HepG2 (cell line): ENCODE measurements around the gene ECE2. TPM values are rescaled to one million over a fixed set of nuclear protein-coding genes. Genes with fewer than 3 reads are reported as not detected.

Source experiments
- ARID4A ChIP-seq: sonication (generic); formaldehyde crosslinking; IDR thresholded peaks from 2 replicates; pipeline ENCODE4 v1.5.0; 2020; ENCODE audit warnings: mild to moderate bottlenecking, missing genetic modification reagents, borderline replicate concordance
- ATAD3A ChIP-seq: sonication (generic); formaldehyde crosslinking; IDR thresholded peaks from 2 replicates; pipeline ENCODE4 v1.4.0; 2020; ENCODE audit warnings: missing genetic modification reagents
- ATRX ChIP-seq: sonication (generic); formaldehyde crosslinking; IDR thresholded peaks from 2 replicates; pipeline ENCODE4 v1.4.0; 2020; ENCODE audit warnings: missing genetic modification reagents, borderline replicate concordance
- BORCS8-MEF2B ChIP-seq: sonication (generic); formaldehyde crosslinking; IDR thresholded peaks from 2 replicates; pipeline ENCODE4 v1.8.0; 2022; ENCODE audit warnings: mild to moderate bottlenecking, missing genetic modification reagents
- EHMT2 ChIP-seq: fragments of 200-600 bp; sonication (generic); IDR thresholded peaks from 2 replicates; pipeline ENCODE4 v1.7.0; 2017; ENCODE audit warnings: antibody characterized with exemption, low read depth, low read length, borderline replicate concordance
- FIP1L1 ChIP-seq: fragments of 200-400 bp; formaldehyde crosslinking; IDR thresholded peaks from 2 replicates; pipeline ENCODE4 v1.6.1; 2018; ENCODE audit warnings: low read depth, mild to moderate bottlenecking, low read length, moderate library complexity, borderline replicate concordance; ENCODE audit not compliant: insufficient read depth
- GATAD1 ChIP-seq: IDR thresholded peaks from 2 replicates; pipeline ENCODE4 v1.6.1; 2016; ENCODE audit warnings: missing genetic modification reagents, missing compliant biosample characterization
- HOXA9 ChIP-seq: sonication (generic); formaldehyde crosslinking; IDR thresholded peaks from 2 replicates; pipeline ENCODE4 v1.8.1; 2022; ENCODE audit warnings: missing genetic modification reagents, mild to moderate bottlenecking, moderate library complexity, borderline replicate concordance
- IRF1 ChIP-seq: sonication (generic); formaldehyde crosslinking; IDR thresholded peaks from 2 replicates; pipeline ENCODE4 v1.4.0; 2020; ENCODE audit warnings: low read depth, mild to moderate bottlenecking, missing genetic modification reagents
- KDM6A ChIP-seq: IDR thresholded peaks from 2 replicates; pipeline ENCODE4 v1.6.1; 2016; ENCODE audit warnings: low read depth
- MXD4 ChIP-seq: IDR thresholded peaks from 2 replicates; pipeline ENCODE4 v1.6.1; 2016; ENCODE audit warnings: mild to moderate bottlenecking, missing biosample characterization, missing genetic modification reagents
- ONECUT2 ChIP-seq: sonication (generic); formaldehyde crosslinking; IDR thresholded peaks from 2 replicates; pipeline ENCODE4 v1.4.0; 2020; ENCODE audit warnings: missing genetic modification reagents
- POLR2AphosphoS5 ChIP-seq: IDR thresholded peaks from 2 replicates; pipeline ENCODE4 v1.6.1; 2012; ENCODE audit warnings: low read depth, low read length
- SATB2 ChIP-seq: sonication (generic); formaldehyde crosslinking; IDR thresholded peaks from 2 replicates; pipeline ENCODE4 v1.5.0; 2020; ENCODE audit warnings: missing genetic modification reagents
- SP140L ChIP-seq: sonication (generic); formaldehyde crosslinking; IDR thresholded peaks from 2 replicates; pipeline ENCODE4 v1.4.0; 2020; ENCODE audit warnings: missing genetic modification reagents, borderline replicate concordance
- SYNCRIP ChIP-seq: fragments of 200-400 bp; formaldehyde crosslinking; IDR thresholded peaks from 2 replicates; pipeline ENCODE4 v1.6.1; 2018; ENCODE audit warnings: mild to moderate bottlenecking, low read depth, low read length; ENCODE audit not compliant: insufficient read depth
- YEATS4 ChIP-seq: sonication (generic); formaldehyde crosslinking; IDR thresholded peaks from 2 replicates; pipeline ENCODE4 v1.4.0; 2020; ENCODE audit warnings: missing genetic modification reagents, borderline replicate concordance
- ZBTB20 ChIP-seq: sonication (generic); formaldehyde crosslinking; IDR thresholded peaks from 2 replicates; pipeline ENCODE4 v1.8.1; 2023; ENCODE audit warnings: missing genetic modification reagents, low read depth, mild to moderate bottlenecking, borderline replicate concordance
- ZNF513 ChIP-seq: sonication (generic); formaldehyde crosslinking; conservative IDR thresholded peaks from 2 replicates; pipeline ENCODE4 v1.5.0; 2020; ENCODE audit warnings: missing genetic modification reagents
- ZNF7 ChIP-seq: IDR thresholded peaks from 2 replicates; pipeline ENCODE4 v1.6.1; 2016; ENCODE audit warnings: missing biosample characterization, missing genetic modification reagents
- polyA plus RNA-seq, 8 experiments: library from polyadenylated mRNA; depleted of rRNA in 3 of 8; stranded (reverse) in 7 of 8; unstranded in 1 of 8; fragments of >200 nt; fragmentation: Illumina TruSeq in 4 of 8; extraction: Trizol in 4 of 8; gene quantifications; 2 replicates each; pipeline versions ENCODE4 v1.2.1 to v1.2.3, GENCODE V29; 2011 to 2016; ENCODE audit warnings: low read depth in 4 of 8, missing spikeins in 1 of 8, mixed read lengths in 1 of 8; ENCODE audit not compliant: insufficient read depth in 1 of 8
- total RNA-seq, 5 experiments: library from RNA; depleted of rRNA; stranded (reverse); fragments of >200 nt; fragmentation: Illumina TruSeq; extraction: Trizol; gene quantifications; 2 replicates each; pipeline ENCODE4 v1.2.3, GENCODE V29; 2016; ENCODE audit warnings: low read depth in 1 of 5
- TF ChIP-seq, protein P1 (sequence below): sonication (generic); formaldehyde crosslinking; IDR thresholded peaks from 2 replicates; pipeline ENCODE4 v1.4.0; 2020; ENCODE audit warnings: missing genetic modification reagents, low read depth, mild to moderate bottlenecking, borderline replicate concordance

Gene ECE2
- total and polyA plus RNA-seq, 2 of the 13 experiments (the other 11 are each of a cell fraction or from before 2014, with no cell fraction given) = not detected

GRCh38 chr3:184249412-184250166 is 26.2 kb upstream of the ECE2 start, which contains the start of gene EEF1AKMT4 (continued):
- no peak for TF ChIP-seq ZNF513 (CRISPR knock-in tag)
- TF ChIP-seq SYNCRIP = no peak
- no peak for TF ChIP-seq HOXA9
- no peak for TF ChIP-seq ATAD3A (CRISPR knock-in tag)
- TF ChIP-seq, protein P1, sequence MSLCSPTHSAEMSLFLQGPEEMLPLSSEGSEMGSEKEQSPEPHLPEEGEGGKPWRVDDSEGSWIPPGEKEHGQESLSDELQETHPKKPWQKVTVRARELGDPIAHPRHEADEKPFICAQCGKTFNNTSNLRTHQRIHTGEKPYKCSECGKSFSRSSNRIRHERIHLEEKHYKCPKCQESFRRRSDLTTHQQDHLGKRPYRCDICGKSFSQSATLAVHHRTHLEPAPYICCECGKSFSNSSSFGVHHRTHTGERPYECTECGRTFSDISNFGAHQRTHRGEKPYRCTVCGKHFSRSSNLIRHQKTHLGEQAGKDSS = no peak
- peak; percentile 98 for TF ChIP-seq MXD4 (CRISPR knock-in tag)
- TF ChIP-seq BORCS8-MEF2B (CRISPR knock-in tag) = no peak
- TF ChIP-seq FIP1L1 = no peak
- no peak for TF ChIP-seq ATRX (CRISPR knock-in tag)
- TF ChIP-seq ZBTB20 (CRISPR knock-in tag) = no peak
- TF ChIP-seq SATB2 (CRISPR knock-in tag) = no peak
- TF ChIP-seq EHMT2 = no peak
- TF ChIP-seq KDM6A (CRISPR knock-in tag) = no peak
- no peak for TF ChIP-seq ZNF7 (CRISPR knock-in tag)
- no peak for TF ChIP-seq ONECUT2 (CRISPR knock-in tag)
- TF ChIP-seq ARID4A (CRISPR knock-in tag) = peak; percentile 76; the same call in 1 of the 2 replicates
- no peak for TF ChIP-seq SP140L (CRISPR knock-in tag)
- TF ChIP-seq IRF1 = no peak
- TF ChIP-seq YEATS4 (CRISPR knock-in tag) = peak; percentile 90
- peak; percentile 57; the same call in 1 of the 2 replicates for TF ChIP-seq POLR2AphosphoS5
- TF ChIP-seq GATAD1 (CRISPR knock-in tag) = peak; percentile 86
